GM18951 (cell line): ENCODE measurements around the gene NINJ1.

Source experiments
- POLR2A ChIP-seq: IDR thresholded peaks from 4 replicates; pipeline ENCODE4 v1.6.1; 2011; ENCODE audit warnings: mild to moderate bottlenecking; ENCODE audit not compliant: insufficient read length, insufficient read depth; ENCODE audit errors: extremely low read depth
- in situ Hi-C: fragments of 300-500 bp; cut with MboI; formaldehyde crosslinking; loops from one replicate; pipeline ENCODE4 v1.12.0; 2022; ENCODE audit warnings: low sequenced_read_pairs, mixed read lengths, inconsistent platforms; ENCODE audit not compliant: unreplicated experiment

Gene NINJ1

GRCh38 chr9:93116072-93116961 is 17.7 kb downstream of the NINJ1 start:
- TF ChIP-seq POLR2A: no peak
- in situ Hi-C loops: no loop called here

- in situ Hi-C loops: no loop called here
- TF ChIP-seq POLR2A: no peak
These were observed 18.5 kb downstream of the NINJ1 start for GRCh38 chr9:93115486-93116071.

GRCh38 chr9:93114984-93115335 is 19.1 kb downstream of the NINJ1 start:
- in situ Hi-C loops: no loop called here
- TF ChIP-seq POLR2A: no peak

- in situ Hi-C loops: no loop called here
- no peak for TF ChIP-seq POLR2A
These were observed 19.7 kb downstream of the NINJ1 start for GRCh38 chr9:93114169-93114983.

GRCh38 chr9:93112864-93113389 is 21.1 kb downstream of the NINJ1 start:
- in situ Hi-C loops: no loop called here
- TF ChIP-seq POLR2A: no peak

- no peak for TF ChIP-seq POLR2A
- in situ Hi-C loops: no loop called here
These were observed 21.8 kb downstream of the NINJ1 start for GRCh38 chr9:93112116-93112863.

- TF ChIP-seq POLR2A: no peak
- in situ Hi-C loops: no loop called here
These were observed 22.5 kb downstream of the NINJ1 start for GRCh38 chr9:93111371-93112115.

- no peak for TF ChIP-seq POLR2A
- in situ Hi-C loops: no loop called here
These were observed 23.1 kb downstream of the NINJ1 start for GRCh38 chr9:93111001-93111370.

GRCh38 chr9:93110311-93110855 is 23.7 kb downstream of the NINJ1 start:
- in situ Hi-C loops: no loop called here
- TF ChIP-seq POLR2A: no peak

- in situ Hi-C loops: no loop called here
- TF ChIP-seq POLR2A: no peak
These were observed 25.6 kb downstream of the NINJ1 start for GRCh38 chr9:93108291-93109041.

GRCh38 chr9:93107825-93108161 is 26.3 kb downstream of the NINJ1 start:
- in situ Hi-C loops: no loop called here
- no peak for TF ChIP-seq POLR2A

- in situ Hi-C loops: no loop called here
- no peak for TF ChIP-seq POLR2A
These were observed 26.8 kb downstream of the NINJ1 start for GRCh38 chr9:93107151-93107824.
